ENCODE data around the gene STAU1. TPM values are rescaled to one million over a fixed set of nuclear protein-coding genes. Genes with fewer than 3 reads are reported as not detected.

The STAU1 gene, protein sequence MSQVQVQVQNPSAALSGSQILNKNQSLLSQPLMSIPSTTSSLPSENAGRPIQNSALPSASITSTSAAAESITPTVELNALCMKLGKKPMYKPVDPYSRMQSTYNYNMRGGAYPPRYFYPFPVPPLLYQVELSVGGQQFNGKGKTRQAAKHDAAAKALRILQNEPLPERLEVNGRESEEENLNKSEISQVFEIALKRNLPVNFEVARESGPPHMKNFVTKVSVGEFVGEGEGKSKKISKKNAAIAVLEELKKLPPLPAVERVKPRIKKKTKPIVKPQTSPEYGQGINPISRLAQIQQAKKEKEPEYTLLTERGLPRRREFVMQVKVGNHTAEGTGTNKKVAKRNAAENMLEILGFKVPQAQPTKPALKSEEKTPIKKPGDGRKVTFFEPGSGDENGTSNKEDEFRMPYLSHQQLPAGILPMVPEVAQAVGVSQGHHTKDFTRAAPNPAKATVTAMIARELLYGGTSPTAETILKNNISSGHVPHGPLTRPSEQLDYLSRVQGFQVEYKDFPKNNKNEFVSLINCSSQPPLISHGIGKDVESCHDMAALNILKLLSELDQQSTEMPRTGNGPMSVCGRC
- total RNA-seq = 56.8 and 59.1 TPM in 2 replicates

DNA sequence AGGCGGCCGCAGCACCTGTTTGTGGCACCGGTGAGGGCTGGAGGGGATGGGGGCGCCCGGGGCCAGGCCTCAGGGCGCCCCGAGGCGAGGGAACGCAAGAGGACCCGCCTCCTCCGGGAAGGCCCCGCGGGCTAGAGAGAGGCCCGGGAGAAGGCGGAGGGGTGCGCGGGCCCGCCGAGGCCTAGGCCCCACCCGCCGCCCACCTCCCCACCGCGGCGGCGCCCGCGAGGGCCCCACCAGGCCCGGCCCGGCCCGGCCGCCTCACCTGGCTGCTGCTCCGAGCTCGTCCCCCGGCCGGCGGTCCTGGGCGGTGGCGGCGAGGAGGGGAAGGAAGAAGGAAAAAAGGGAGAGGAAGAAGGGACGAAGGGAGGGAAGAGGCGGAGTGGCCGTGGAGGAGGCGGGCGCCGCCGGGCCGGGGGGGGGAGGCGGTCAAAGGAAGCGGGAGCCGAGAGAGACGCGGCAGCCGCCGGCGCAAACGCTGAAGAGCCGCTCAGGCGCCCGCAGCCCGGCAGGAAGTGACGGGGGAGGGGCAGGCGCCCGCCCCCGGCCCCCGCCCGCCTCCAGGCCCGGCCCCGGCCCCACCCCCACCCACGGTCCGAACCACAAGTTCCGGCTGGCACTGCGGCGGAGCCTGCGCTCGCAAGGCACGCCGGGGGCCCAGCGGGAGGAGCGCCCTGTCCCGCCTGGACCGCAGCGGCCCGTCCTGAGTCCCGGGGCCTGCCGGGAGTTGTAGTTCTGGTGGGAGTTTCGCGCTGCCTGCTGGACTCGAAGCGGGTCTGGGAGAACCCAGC is at the start of gene STAU1:
TSS of gene STAU1 (minus strand) at position 484 of the 791 bp plus-strand sequence. CDS start 22,133 bp downstream, outside the sequence.

DNA sequence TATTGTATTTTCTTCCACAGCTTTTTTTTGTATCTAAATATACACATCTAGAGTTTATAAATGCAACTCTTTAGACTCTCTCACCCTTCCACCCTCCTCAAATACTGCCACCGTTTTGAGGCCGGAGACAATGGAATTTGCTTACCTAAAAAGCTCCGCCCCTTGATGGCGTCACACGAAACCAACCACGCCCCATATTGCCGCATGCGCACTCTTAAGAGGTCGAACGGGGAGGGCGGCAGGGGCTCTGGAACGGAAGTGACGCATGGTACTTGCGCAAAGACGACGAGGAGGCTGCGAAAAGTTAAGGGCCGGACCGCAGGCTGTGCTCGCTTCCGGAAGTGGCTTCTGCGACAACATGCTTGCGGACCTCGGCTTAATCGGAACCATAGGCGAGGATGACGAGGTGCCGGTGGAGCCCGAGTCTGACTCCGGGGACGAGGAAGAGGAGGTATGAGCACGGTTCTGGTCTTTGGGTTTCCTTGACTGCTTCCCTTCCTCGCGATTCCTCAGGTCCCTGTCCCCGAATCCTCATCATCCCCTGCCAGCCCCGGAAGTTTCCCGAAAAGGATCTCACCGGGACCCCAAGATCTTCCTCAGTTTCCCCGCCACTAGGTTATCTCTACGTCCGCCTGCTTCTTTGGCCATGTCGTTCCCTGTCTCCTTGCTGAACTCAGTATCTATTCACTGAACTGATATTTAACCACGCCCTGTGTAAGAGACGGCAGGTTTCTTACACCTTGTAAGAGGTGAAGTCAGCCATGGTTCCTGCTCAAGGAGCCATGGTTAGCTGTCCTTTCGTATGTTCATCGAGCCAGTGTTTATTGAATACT is 31.2 kb upstream of the STAU1 start, which contains the start of gene DDX27:
TSS of gene DDX27 (plus strand) at position 326 of the 833 bp plus-strand sequence. CDS start at position 359, 33 bp downstream.

Other genes starting within 250 kb of the STAU1 start
- gene CSE1L, start 142.0 kb downstream of the STAU1 start, total RNA-seq = 43.6 and 45.1 TPM in 2 replicates
- 25.6 and 29.2 TPM in 2 replicates for gene DDX27, start 31.1 kb upstream of the STAU1 start, total RNA-seq
- gene ZNFX1, start 89.7 kb upstream of the STAU1 start, total RNA-seq = 105 and 110 TPM in 2 replicates

All from hair follicle dermal papilla cell (primary cell).